GM10847 (cell line): ENCODE measurements around the gene GLI1.
A peak's percentile ranks its signal among the peaks of the same experiment; 100 is the strongest.

Experiments
- POLR2A ChIP-seq: IDR thresholded peaks from 2 replicates; pipeline ENCODE4 v1.6.1; 2011; ENCODE audit not compliant: insufficient read length; ENCODE audit errors: extremely low read depth

Gene GLI1

DNA sequence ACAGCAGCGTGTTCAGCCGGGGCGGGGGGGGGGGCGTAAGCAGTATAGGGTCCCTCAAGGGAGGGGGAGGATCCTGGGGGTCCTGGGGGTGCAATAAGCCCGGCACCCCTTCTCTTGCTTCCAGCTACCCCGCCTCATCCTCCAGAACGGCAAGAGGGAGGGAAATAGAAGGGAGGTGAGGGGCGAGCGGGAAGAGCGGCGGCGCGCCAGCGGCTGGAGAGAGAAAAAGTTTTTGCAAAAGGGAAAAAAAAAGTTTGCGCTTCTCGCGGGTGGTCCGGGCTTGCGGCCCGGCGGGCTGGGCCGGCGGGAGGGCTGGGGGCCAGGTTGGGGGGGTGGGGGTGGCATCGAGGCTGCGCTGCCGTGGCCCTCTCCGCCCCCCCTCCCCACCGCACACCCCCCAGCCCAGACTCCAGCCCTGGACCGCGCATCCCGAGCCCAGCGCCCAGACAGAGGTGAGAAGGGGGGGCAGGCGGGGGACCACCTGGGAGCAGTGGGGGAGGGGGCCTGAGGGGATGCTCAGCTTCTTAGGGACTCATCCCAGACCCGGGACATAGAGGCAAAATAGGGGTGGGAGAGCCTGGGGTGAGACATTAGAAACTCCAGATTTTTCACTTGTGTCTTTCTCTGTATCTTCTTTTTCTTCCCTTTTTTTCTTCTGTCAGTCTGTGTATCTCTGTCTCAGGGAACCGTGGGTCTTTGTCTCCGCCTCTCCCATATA, at the start of gene GLI1:
TSS of gene GLI1 (plus strand) at position 36 of the 718 bp plus-strand sequence. CDS start 3,907 bp downstream, outside the sequence.
- no peak for TF ChIP-seq POLR2A

GRCh38 chr12:57410534-57410933, 49.1 kb upstream of the GLI1 start:
- TF ChIP-seq POLR2A: no peak

DNA sequence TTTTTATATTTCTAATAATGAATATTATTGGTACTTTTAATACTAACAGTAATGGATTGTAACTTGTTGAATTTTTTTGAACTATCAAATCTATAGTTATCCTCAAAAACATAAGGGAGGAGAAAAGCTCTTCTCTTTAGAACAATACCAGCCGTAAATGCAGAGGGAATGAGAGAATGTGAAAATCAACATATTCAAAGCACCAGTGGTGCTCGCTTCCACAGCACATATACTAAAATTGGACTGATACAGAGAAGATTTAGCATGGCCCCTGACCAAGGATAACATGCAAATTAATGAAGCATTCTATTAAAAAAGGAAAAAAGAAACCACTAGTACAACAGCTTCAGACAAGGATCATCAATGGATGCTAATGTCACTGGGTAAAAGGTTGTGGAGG, 44.5 kb upstream of the GLI1 start:
- TF ChIP-seq POLR2A: no peak

DNA sequence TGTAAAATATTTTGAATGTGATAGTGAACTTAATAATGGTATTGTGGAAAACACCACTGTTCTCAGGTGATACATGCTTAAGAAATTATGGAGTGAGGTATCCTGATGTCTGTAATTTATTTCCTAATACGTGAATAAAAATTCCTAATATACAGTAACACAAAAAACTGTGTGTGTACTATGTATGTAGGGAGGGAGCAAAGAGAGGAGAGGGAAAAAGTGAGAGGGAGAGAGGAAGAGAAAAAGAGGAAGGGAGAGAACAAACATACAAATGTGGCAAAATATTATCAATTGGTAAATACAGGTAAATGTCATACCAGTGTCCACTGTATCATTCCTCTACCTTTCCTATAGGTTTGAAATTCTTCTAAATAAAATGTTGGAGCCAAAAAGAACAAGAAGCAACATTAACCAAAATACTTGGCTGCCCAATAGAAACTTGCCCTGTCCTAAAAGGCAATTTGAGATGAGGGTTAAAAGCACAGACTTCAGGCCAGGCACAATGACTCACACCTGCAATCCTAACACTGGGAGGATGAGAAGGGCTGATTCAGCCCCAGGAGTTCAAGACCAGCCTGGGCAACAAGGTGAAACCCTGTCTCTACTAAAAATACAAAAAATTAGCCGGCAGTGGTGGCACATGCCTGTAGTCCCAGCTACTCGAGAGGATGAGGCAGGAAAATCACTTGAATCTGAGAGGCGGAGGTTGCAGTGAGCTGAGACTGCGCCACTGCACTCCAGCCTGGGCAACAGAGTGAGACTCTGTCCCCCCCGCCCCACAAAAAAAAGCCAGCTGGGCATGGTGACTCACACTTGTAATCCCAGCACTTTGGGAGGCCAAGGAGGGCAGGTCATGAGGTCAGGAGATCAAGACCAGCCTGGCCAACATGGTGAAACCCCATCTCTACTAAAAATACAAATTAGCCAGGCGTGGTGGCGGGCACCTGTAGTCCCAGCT, 43.3 kb upstream of the GLI1 start:
- TF ChIP-seq POLR2A: no peak

- no peak for TF ChIP-seq POLR2A
Measured at GRCh38 chr12:57418255-57418654, 41.3 kb upstream of the GLI1 start.

DNA sequence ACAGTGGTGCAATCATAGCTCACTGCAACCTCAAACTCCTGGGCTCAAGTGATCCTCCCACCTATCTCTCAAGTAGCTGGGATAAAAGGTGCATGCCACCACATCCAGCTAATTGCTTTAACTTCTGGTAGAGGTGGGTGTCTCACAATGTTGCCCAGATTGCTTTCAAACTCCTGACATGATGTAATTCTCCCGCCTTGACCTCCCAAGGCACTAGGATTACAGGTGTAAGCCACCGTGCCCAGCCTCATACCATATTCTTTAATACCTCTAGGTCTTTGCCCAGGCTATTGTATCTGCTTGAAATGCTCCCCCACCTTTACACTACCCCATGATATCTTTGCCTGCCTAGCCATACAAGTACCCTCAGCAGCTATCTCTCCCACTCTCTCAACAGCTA, 40.1 kb upstream of the GLI1 start:
- TF ChIP-seq POLR2A: no peak

GRCh38 chr12:57420482-57420881, 39.1 kb upstream of the GLI1 start:
- TF ChIP-seq POLR2A: no peak

- TF ChIP-seq POLR2A: no peak
Measured at GRCh38 chr12:57428965-57429364, 30.6 kb upstream of the GLI1 start.

DNA sequence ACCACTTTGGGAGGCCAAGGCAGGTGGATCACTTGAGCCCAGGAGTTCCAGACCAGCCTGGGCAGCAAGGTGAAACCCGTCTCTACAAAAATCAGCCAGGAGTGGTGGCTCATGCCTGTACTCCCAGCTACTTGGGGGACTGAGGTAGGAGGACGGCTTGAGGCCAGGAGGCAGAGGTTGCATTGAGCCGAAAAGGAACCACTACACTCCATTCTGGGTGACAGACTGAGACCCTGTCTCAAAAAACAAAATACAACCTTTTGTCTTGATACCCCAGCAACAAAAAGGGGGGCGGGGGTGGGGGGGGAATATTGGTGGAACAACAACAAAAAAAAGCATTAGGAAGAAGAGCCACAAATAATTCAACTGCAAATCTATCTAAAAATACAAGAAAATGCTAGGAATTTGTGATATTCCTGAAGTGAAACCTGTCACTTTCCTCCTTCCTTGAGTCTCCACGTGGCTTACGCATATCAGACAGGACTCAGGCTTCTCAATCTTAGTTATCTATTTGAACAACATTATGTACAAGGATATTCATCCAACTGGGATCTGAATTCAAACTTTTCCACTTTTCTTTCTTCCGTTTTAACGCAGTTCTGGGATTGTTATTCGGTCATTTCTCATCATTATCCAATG, 30.0 kb upstream of the GLI1 start:
- TF ChIP-seq POLR2A: no peak

- no peak for TF ChIP-seq POLR2A
Measured at GRCh38 chr12:57430112-57430930, 29.3 kb upstream of the GLI1 start.

- peak; percentile 97 for TF ChIP-seq POLR2A
Measured at GRCh38 chr12:57430931-57431566, 28.5 kb upstream of the GLI1 start, which contains the start of gene R3HDM2. R3HDM2 (minus strand) TSS chr12:57431043; CDS start chr12:57310428, 120,615 bp downstream.

DNA sequence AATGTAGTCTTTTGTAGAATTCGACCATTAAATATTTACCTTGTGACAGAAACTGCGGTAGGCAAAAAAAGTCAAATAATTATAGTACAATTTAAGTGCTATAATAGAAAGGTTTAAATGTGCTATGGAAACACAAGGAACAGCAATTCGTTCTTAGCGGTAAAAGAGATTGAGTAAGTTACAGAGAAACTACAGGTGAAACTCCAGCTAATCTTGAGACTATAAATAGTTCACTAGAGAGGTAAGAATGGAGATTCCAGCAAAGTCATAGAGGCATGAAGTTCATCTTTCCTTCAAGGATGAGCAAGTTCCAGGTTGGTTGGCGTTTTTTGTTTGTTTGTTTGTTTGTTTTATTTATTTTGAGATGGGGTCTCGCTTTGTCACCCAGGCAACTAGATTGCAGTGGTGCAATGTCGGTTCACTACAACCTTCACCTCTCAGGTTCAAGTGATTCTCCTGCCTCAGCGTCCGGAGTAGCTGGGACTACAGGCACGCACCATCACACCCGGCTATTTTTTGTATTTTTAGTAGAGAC, 27.9 kb upstream of the GLI1 start:
- TF ChIP-seq POLR2A: no peak

DNA sequence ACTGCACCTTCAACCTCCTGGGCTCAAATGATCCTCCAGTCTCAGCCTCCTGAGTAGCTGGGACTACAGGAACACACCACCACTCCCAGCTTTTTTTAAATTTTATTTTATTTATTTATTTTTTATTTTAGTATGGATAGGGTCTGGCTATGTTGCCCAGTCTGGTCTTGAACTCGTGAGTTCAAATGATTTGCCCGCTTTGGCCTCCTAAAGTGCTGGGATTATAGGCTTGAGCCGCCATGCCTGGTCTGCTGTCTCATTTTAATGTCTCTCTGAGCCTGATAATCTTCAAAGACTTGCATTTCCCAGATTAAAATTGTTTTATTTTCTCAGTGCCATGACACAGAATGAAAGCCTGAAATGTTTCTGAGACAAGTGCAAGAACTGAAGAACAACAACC, 26.2 kb upstream of the GLI1 start:
- TF ChIP-seq POLR2A: no peak
